ENCODE results near the gene SPOCK3.

DNA sequence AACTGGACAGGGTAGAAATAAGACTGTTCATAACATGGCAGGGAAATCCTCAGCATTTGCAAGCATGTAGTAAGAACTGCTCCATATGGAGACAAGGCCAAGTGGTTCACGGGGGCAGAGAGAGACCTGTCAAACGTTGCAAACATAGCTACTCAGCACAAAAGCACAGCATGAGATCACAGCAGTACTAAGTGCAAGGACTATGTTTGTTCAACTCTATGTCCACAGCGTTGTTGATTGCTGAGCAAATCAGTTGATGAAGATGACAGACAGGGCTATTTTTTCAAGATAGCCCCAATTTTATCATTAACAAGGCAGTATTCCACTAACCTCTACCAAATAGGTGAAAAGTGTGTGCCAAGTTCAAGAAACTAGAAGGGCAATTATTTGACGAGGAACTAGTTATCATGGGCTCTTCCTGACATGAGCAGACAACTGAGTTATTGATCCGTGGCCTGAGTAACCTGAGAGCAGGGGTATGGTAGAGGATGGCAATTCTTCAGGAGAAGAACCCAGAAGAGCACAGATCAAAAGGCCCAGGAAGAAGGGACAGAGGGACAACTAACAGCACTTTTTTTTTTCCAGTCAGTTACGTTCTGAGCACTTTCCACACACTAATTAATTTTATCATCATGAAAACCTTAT, 57.4 kb downstream of the SPOCK3 start:
- TF ChIP-seq CTCF (IDR thresholded peaks at IDR 0.05; ENCODE audit: low read depth, low read length, missing input control) (no peak), SP1 (IDR thresholded peaks at IDR 0.05) (no peak), EGR1 (IDR thresholded peaks at IDR 0.05; ENCODE audit: low read depth in 2 of 2) (no peak)

Data from liver (tissue), 3 donors.